Left ventricle myocardium inferior (tissue), 1 donor: ENCODE data around the gene STX17. TPM values are rescaled to one million over a fixed set of nuclear protein-coding genes. Genes with fewer than 3 reads are reported as not detected.
"Not testable (repeated sequence)": the region's sequence is repeated elsewhere in the genome, so short reads cannot be mapped to it uniquely, and the experiment has no call there.

ENCODE experiments used
- DNase-seq: peaks from one replicate; pipeline ENCODE4 v3.0.0-alpha.2; 2020
- H3K27ac ChIP-seq: fragments of 200-600 bp; replicated peaks from 2 replicates; pipeline ENCODE4 v1.8.0; 2021
- H3K27me3 ChIP-seq: fragments of 200-600 bp; 2 replicates; pipeline ENCODE4 v1.8.0; 2021; ENCODE audit warnings: low read depth
- H3K36me3 ChIP-seq: fragments of 200-600 bp; 2 replicates; pipeline ENCODE4 v1.8.0; 2021
- H3K4me1 ChIP-seq: fragments of 200-600 bp; 2 replicates; pipeline ENCODE4 v1.8.0; 2021
- H3K4me3 ChIP-seq: fragments of 200-600 bp; 2 replicates; pipeline ENCODE4 v1.8.0; 2021; ENCODE audit warnings: mild to moderate bottlenecking, moderate library complexity
- H3K9me3 ChIP-seq: fragments of 200-600 bp; replicated peaks from 2 replicates; pipeline ENCODE4 v1.8.0; 2021
- intact Hi-C: fragments of 100-400 bp; cut with micrococcal nuclease; formaldehyde crosslinking; loops from one replicate; pipeline ENCODE4 v1.11.0; 2022
- total RNA-seq: library from RNA; stranded (reverse); fragmentation: NEBNext Ultra II Directional; extraction: Animal tissue kit (Norgen Biotek cat#: 25700); gene quantifications from one replicate; pipeline ENCODE4 v1.2.1, GENCODE V29; 2021
- TF ChIP-seq, protein P1 (sequence below): fragments of 200-600 bp; IDR thresholded peaks from 2 replicates; pipeline ENCODE4 v1.8.0; 2021; ENCODE audit warnings: antibody characterized with exemption, mild to moderate bottlenecking, borderline replicate concordance
- donor health status: DM: no; HTN: yes; CAD: no; lungs with severe emphysema.

STX17 gene
- total RNA-seq, 1 donor from 2014 or later = 23.7 TPM

DNA sequence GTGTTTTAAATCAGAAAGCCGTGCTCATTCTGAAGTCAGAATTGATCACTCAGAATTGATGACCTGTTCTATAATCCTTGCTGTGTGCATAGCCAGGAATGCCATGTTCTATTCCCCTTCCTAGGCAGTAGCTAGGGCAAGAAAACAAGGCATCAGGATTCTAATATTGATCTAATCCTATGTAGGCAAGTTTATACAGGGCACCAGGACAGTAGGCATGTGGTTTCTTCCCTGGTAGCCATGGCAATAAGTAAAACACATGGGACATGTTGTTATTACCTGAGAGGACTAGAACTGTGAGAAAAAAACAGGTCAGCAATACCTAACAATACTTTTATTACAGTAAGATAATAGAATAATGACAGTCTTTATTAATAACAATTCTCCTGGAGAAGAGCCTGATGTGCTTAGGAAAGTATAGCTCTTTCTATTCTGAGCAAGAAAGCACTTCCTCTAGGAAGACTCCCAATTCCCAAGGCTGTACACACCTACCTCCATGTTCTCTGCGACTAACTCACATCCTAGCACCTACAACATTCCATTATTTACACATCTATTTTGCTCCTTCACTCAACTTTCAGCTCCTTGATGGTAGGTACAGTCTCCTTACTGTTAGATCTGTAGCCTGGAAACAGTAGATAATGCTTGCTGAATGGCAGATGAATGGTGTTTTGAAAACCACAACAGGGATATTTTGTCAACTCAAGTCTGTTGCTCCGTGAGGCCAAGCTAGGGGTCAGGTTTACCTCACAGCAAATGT is 70.8 kb downstream of the STX17 start:
- Histone ChIP-seq H3K4me1 (peaks cover 7% of the 10 kb centered on the region), H3K4me3 (no peak overlapping the region), H3K9me3 (no peaks in the 10 kb centered on the region), H3K27ac (no peak overlapping the region), H3K27me3 (no peaks in the 10 kb centered on the region), H3K36me3 (peaks cover 11% of the 10 kb centered on the region)
- intact Hi-C loops = no loop called here
- DNase-seq = no peak
- TF ChIP-seq, protein P1, sequence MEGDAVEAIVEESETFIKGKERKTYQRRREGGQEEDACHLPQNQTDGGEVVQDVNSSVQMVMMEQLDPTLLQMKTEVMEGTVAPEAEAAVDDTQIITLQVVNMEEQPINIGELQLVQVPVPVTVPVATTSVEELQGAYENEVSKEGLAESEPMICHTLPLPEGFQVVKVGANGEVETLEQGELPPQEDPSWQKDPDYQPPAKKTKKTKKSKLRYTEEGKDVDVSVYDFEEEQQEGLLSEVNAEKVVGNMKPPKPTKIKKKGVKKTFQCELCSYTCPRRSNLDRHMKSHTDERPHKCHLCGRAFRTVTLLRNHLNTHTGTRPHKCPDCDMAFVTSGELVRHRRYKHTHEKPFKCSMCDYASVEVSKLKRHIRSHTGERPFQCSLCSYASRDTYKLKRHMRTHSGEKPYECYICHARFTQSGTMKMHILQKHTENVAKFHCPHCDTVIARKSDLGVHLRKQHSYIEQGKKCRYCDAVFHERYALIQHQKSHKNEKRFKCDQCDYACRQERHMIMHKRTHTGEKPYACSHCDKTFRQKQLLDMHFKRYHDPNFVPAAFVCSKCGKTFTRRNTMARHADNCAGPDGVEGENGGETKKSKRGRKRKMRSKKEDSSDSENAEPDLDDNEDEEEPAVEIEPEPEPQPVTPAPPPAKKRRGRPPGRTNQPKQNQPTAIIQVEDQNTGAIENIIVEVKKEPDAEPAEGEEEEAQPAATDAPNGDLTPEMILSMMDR = no peak

DNA sequence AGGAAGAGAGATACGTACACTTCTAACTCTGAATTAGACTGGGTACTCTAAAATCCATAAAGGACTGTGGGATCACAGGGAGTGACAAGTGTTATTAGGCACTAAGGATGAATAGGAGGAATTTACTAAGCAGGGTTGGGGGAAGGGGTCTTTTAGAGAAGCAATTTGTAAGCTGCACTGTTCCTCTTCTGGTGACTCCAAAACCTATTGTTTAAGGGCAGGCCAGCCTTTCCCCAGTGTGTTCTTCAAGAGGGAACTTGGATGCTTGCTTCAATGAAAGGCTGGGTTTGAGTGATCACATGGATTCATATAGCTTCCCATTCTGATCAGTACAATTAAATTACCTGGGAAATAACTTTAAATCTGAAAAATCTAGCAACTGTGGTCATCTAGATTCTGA is 71.8 kb downstream of the STX17 start:
- no peaks in the 10 kb centered on the region for H3K9me3 ChIP-seq
- H3K4me3 ChIP-seq = no peak overlapping the region
- peaks cover 11% of the 10 kb centered on the region for H3K36me3 ChIP-seq
- no peaks in the 10 kb centered on the region for H3K27me3 ChIP-seq
- TF ChIP-seq, protein P1 = no peak
- intact Hi-C loops = no loop called here
- no peak overlapping the region for H3K27ac ChIP-seq
- DNase-seq = no peak
- peaks cover 7% of the 10 kb centered on the region for H3K4me1 ChIP-seq

DNA sequence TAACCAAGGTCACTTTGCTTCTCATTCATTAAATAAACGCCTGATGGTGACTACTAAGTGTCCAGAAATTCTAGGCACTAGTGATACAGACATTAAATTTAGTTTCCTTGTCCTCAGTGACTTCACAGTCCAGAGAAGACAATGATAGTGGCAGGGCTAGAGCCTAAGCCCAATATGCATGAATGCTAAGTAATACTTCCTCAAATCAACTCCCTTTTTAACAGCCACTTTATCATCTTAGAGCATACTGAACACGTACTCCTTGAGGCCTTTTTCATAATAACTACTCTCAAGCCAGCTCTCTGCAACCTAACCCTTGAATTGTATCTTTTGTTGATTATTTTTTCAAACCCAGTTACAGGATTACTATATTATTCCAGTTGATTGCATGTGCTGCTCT is 74.1 kb downstream of the STX17 start:
- intact Hi-C loops = no loop called here
- Histone ChIP-seq H3K4me1 (peaks cover 7% of the 10 kb centered on the region), H3K4me3 (no peak overlapping the region), H3K9me3 (no peaks in the 10 kb centered on the region), H3K27me3 (no peaks in the 10 kb centered on the region), H3K36me3 (peaks cover 16% of the 10 kb centered on the region), H3K27ac (no peak overlapping the region)
- DNase-seq = no peak
- TF ChIP-seq, protein P1 = no peak

DNA sequence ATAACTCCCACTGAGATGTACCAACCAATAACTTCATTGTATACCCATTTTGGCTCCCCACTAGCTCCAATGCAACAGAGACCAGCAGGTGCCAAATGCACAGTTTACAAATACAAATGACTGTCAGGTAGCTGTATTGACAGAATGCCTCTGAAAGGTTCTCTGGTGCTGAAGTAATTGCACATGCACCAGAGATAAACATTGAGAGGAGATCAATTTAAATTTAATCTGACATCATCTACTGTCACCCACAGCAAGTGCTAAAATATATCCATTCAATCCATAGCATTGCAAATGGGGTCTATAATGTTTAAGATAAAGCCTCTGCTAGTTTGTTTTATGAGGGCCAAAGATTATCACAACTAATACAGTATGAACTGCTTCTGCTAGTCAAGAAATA is 80.2 kb downstream of the STX17 start:
- TF ChIP-seq, protein P1 = no peak
- H3K4me3 ChIP-seq = no peak overlapping the region
- H3K9me3 ChIP-seq = peaks cover 34% of the 10 kb centered on the region
- no peaks in the 10 kb centered on the region for H3K27me3 ChIP-seq
- H3K4me1 ChIP-seq = no peaks in the 10 kb centered on the region
- H3K36me3 ChIP-seq = peaks cover 23% of the 10 kb centered on the region
- no peak overlapping the region for H3K27ac ChIP-seq
- intact Hi-C loops = no loop called here
- DNase-seq = no peak

DNA sequence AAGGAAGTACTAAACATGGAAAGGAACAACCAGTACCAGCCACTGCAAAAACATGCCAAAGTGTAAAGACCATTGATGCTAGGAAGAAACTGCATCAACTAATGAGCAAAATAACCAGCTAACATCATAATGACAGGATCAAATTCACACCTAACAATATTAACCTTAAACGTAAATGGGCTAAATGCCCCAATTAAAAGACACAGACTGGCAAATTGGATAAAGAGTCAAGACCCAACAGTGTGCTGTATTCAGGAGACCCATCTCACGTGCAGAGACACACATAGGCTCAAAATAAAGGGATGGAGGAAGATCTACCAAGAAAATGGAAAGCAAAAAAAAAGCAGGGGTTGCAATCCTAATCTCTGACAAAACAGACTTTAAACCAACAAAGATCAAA is 84.1 kb downstream of the STX17 start:
- H3K4me1 ChIP-seq, H3K27me3 ChIP-seq, H3K4me3 ChIP-seq, intact Hi-C loops, DNase-seq, H3K27ac ChIP-seq: not testable (repeated sequence)
- Histone ChIP-seq H3K36me3 (peaks cover 18% of the 10 kb centered on the region), H3K9me3 (peaks cover 65% of the 10 kb centered on the region)

DNA sequence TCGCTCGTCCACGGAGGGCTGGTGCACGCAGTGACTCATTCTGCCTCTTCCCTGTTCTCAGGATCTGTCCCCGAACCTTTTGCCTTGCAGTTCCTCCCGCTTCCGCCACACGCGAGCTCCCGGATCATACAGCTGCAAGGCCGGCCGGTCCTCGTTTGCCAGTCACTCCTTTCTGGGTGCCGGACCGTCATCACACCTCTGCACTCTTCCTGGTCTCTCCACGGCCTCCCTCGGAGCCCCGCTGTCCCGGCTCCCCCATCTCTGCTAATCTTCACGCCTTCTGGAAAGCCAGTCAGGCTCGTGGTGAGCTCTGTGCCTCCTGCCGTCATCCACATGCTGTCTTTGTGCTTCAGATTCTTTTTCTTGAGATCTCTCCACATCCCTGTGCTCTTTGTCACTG is 91.8 kb downstream of the STX17 start:
- Histone ChIP-seq H3K4me1 (no peaks in the 10 kb centered on the region), H3K4me3 (no peak overlapping the region), H3K36me3 (peaks cover 24% of the 10 kb centered on the region), H3K27ac (no peak overlapping the region), H3K9me3 (peaks cover 24% of the 10 kb centered on the region), H3K27me3 (no peaks in the 10 kb centered on the region)
- TF ChIP-seq, protein P1 = no peak
- intact Hi-C loops = no loop called here
- no peak for DNase-seq
